Right ventricle myocardium inferior (tissue), 1 donor: ENCODE results near the gene SFTPB. TPM values are rescaled to one million over a fixed set of nuclear protein-coding genes. Genes with fewer than 3 reads are reported as not detected.
"Not testable (repeated sequence)": the region's sequence is repeated elsewhere in the genome, so short reads cannot be mapped to it uniquely, and the experiment has no call there.

Source experiments
- ATAC-seq: fragments of 200-7000 bp; cut with Tn5 transposase; one replicate; pipeline ENCODE4 v1.9.1; 2020; ENCODE audit warnings: mild to moderate bottlenecking, moderate library complexity
- DNase-seq: peaks from one replicate; pipeline ENCODE4 v3.0.0; 2021; ENCODE audit errors: missing footprints
- intact Hi-C: fragments of 100-400 bp; cut with DNase I; formaldehyde crosslinking; loops from one replicate; pipeline ENCODE4 v1.11.0; 2022
- total RNA-seq: library from RNA; stranded (reverse); fragmentation: NEBNext Ultra II Directional; extraction: Animal tissue kit (Norgen Biotek cat#: 25700); gene quantifications from one replicate; pipeline ENCODE4 v1.2.1, GENCODE V29; 2021
- donor health status: DM: no; HTN: yes; CAD: no; lungs with severe emphysema.

Gene SFTPB
- total RNA-seq, 1 donor from 2014 or later: 0.19 TPM

- no peak for ATAC-seq
Measured at GRCh38 chr2:85682378-85682777, 14.4 kb upstream of the SFTPB start.

GRCh38 chr2:85681776-85682175 lies 13.8 kb upstream of the SFTPB start:
- intact Hi-C loops: loop anchor here (1.0 kb wide), 1 partner anchor 25 kb away; no protein-coding TSS in a partner anchor
- DNase-seq: no peak
- ATAC-seq: no peak

More at GRCh38 chr2:85682378-85682777, 14.4 kb upstream of the SFTPB start:
- intact Hi-C loops: no loop called here
- DNase-seq: no peak

- no peak for DNase-seq
- ATAC-seq: no peak
- intact Hi-C loops: loop anchor here (1.0 kb wide), 1 partner anchor 25 kb away; no protein-coding TSS in a partner anchor
Measured at GRCh38 chr2:85681372-85681763, 13.4 kb upstream of the SFTPB start.

- ATAC-seq (no peak), DNase-seq (no peak)
- intact Hi-C loops: loop anchor here (1.0 kb wide), 1 partner anchor 25 kb away; no protein-coding TSS in a partner anchor
Measured at GRCh38 chr2:85680707-85681371, 12.8 kb upstream of the SFTPB start.

- DNase-seq: peak; percentile 95
- peak; percentile 90 for ATAC-seq
- intact Hi-C loops: loop anchor here (1.0 kb wide), 1 partner anchor 135 kb away; no protein-coding TSS in a partner anchor
Measured at GRCh38 chr2:85678794-85679672, 11.0 kb upstream of the SFTPB start.

- intact Hi-C loops: no loop called here
- ATAC-seq (no peak), DNase-seq (no peak)
Measured at GRCh38 chr2:85678377-85678776, 10.4 kb upstream of the SFTPB start.

GRCh38 chr2:85675866-85676548 lies 8.0 kb upstream of the SFTPB start:
- no peak for ATAC-seq

GRCh38 chr2:85675427-85675826 lies 7.4 kb upstream of the SFTPB start:
- ATAC-seq (no peak), DNase-seq (no peak)
- intact Hi-C loops: no loop called here

More at GRCh38 chr2:85675866-85676548, 8.0 kb upstream of the SFTPB start:
- intact Hi-C loops: no loop called here
- no peak for DNase-seq

- intact Hi-C loops: no loop called here
- DNase-seq (no peak), ATAC-seq (no peak)
Measured at GRCh38 chr2:85674417-85674816, 6.4 kb upstream of the SFTPB start.

GRCh38 chr2:85673716-85674375 lies 5.8 kb upstream of the SFTPB start:
- intact Hi-C loops: no loop called here

GRCh38 chr2:85672456-85672855 lies 4.5 kb upstream of the SFTPB start:
- no peak for ATAC-seq
- intact Hi-C loops: no loop called here
- no peak for DNase-seq

More at GRCh38 chr2:85673716-85674375, 5.8 kb upstream of the SFTPB start:
- ATAC-seq (no peak), DNase-seq (no peak)

GRCh38 chr2:85670416-85670815 lies 2.4 kb upstream of the SFTPB start:
- ATAC-seq, intact Hi-C loops, DNase-seq: not testable (repeated sequence)

- ATAC-seq (no peak), DNase-seq (no peak)
- intact Hi-C loops: no loop called here
Measured at GRCh38 chr2:85669549-85669948, 1.6 kb upstream of the SFTPB start.

- ATAC-seq (no peak), DNase-seq (no peak)
- intact Hi-C loops: no loop called here
Measured at GRCh38 chr2:85668857-85669142, 801 bp upstream of the SFTPB start.

- intact Hi-C loops: no loop called here
- DNase-seq (no peak), ATAC-seq (no peak)
Measured at GRCh38 chr2:85667561-85668008, 414 bp downstream of the SFTPB start.

GRCh38 chr2:85666435-85667316 lies 1.3 kb downstream of the SFTPB start:
- intact Hi-C loops: no loop called here
- DNase-seq (no peak), ATAC-seq (no peak)

- intact Hi-C loops: no loop called here
- DNase-seq (no peak), ATAC-seq (no peak)
Measured at GRCh38 chr2:85666016-85666415, 2.0 kb downstream of the SFTPB start.
